SK-MEL-5 (cell line): ENCODE data around the gene SNAPC1. TPM values are rescaled to one million over a fixed set of nuclear protein-coding genes. Genes with fewer than 3 reads are reported as not detected.
"Not testable (repeated sequence)": the region's sequence is repeated elsewhere in the genome, so short reads cannot be mapped to it uniquely, and the experiment has no call there.

Experiments used
- DNase-seq: peaks from one replicate; pipeline ENCODE4 v3.0.0-alpha.2; 2016; ENCODE audit warnings: low read depth, low spot score
- in situ Hi-C: cut with HindIII; loops from 2 replicates; pipeline ENCODE4 v1.10.0; 2016; ENCODE audit warnings: low sequenced_read_pairs, high pct_unique_total_duplicates, low pct_unique_long_range_greater_than_20kb
- total RNA-seq: library from RNA; depleted of rRNA; stranded (reverse); fragments of >200 nt; shearing (Covaris generic); gene quantifications from 2 replicates; pipeline ENCODE4 v1.2.3, GENCODE V29; 2014

SNAPC1 gene
- total RNA-seq, 1 experiment from 2014 or later: 11.6 TPM

GRCh38 chr14:61744238-61744637 is 18.0 kb upstream of the SNAPC1 start:
- in situ Hi-C loops: loop anchor here (25.0 kb wide), 1 partner anchor 282 kb away; no protein-coding TSS in a partner anchor
- DNase-seq: no peak

GRCh38 chr14:61746346-61746745 is 15.9 kb upstream of the SNAPC1 start:
- in situ Hi-C loops: loop anchor here (25.0 kb wide), 1 partner anchor 284 kb away; no protein-coding TSS in a partner anchor
- DNase-seq: not testable (repeated sequence)

- in situ Hi-C loops: loop anchor here (25.0 kb wide), 1 partner anchor 285 kb away; no protein-coding TSS in a partner anchor
These were observed 15.3 kb upstream of the SNAPC1 start for GRCh38 chr14:61746881-61747280.

GRCh38 chr14:61747342-61747741 is 14.9 kb upstream of the SNAPC1 start:
- DNase-seq: no peak
- in situ Hi-C loops: loop anchor here (25.0 kb wide), 1 partner anchor 285 kb away; no protein-coding TSS in a partner anchor

More at GRCh38 chr14:61746881-61747280, 15.3 kb upstream of the SNAPC1 start:
- no peak for DNase-seq

- in situ Hi-C loops: loop anchor here (25.0 kb wide), 1 partner anchor 287 kb away; no protein-coding TSS in a partner anchor
- DNase-seq: no peak
These were observed 13.0 kb upstream of the SNAPC1 start for GRCh38 chr14:61749264-61749663.

GRCh38 chr14:61749867-61750266 is 12.4 kb upstream of the SNAPC1 start:
- in situ Hi-C loops: loop anchor here (25.0 kb wide), 1 partner anchor 288 kb away; no protein-coding TSS in a partner anchor
- DNase-seq: no peak

GRCh38 chr14:61750708-61751474 is 11.3 kb upstream of the SNAPC1 start:
- in situ Hi-C loops: no loop called here
- DNase-seq: peak; percentile 73

- DNase-seq: no peak
- in situ Hi-C loops: no loop called here
These were observed 10.7 kb upstream of the SNAPC1 start for GRCh38 chr14:61751475-61751989.

GRCh38 chr14:61752626-61753025 is 9.6 kb upstream of the SNAPC1 start:
- DNase-seq: no peak
- in situ Hi-C loops: no loop called here

GRCh38 chr14:61753631-61754030 is 8.6 kb upstream of the SNAPC1 start:
- no peak for DNase-seq
- in situ Hi-C loops: no loop called here

- DNase-seq: no peak
- in situ Hi-C loops: no loop called here
These were observed 7.4 kb upstream of the SNAPC1 start for GRCh38 chr14:61754627-61755381.

- in situ Hi-C loops, DNase-seq: not testable (repeated sequence)
These were observed 6.9 kb upstream of the SNAPC1 start for GRCh38 chr14:61755382-61755742.

- in situ Hi-C loops: no loop called here
- no peak for DNase-seq
These were observed 6.1 kb upstream of the SNAPC1 start for GRCh38 chr14:61756135-61756534.

GRCh38 chr14:61759878-61760277 is 2.3 kb upstream of the SNAPC1 start:
- in situ Hi-C loops: no loop called here
- no peak for DNase-seq

GRCh38 chr14:61761557-61761956 is 663 bp upstream of the SNAPC1 start:
- DNase-seq: no peak
- in situ Hi-C loops: no loop called here

- in situ Hi-C loops: no loop called here
- DNase-seq: no peak
These were observed 2.3 kb downstream of the SNAPC1 start for GRCh38 chr14:61764342-61765122.

GRCh38 chr14:61765225-61765943 is 3.2 kb downstream of the SNAPC1 start:
- DNase-seq: no peak
- in situ Hi-C loops: no loop called here
